Activated CD8-positive, alpha-beta T cell treated with anti-CD3 and anti-CD28 coated beads for 36 hours (primary cell): ENCODE measurements around the gene SLC24A3. TPM values are rescaled to one million over a fixed set of nuclear protein-coding genes. Genes with fewer than 3 reads are reported as not detected.

Experiments used
- ATAC-seq: fragments of 200-7000 bp; cut with Tn5 transposase; one replicate; pipeline ENCODE4 v1.10.0; 2021; ENCODE audit warnings: mild to moderate bottlenecking, moderate library complexity
- CTCF ChIA-PET: fragments of 350-600 bp; sonication (Branson Sonifier 250); formaldehyde crosslinking; loops from one replicate; lab custom pipeline; 2021; ENCODE audit warnings: antibody characterized with exemption; lab: Charles Lee
- POLR2A ChIA-PET: fragments of 350-600 bp; sonication (Branson Sonifier 250); formaldehyde crosslinking; loops from one replicate; lab custom pipeline; 2021; ENCODE audit warnings: antibody characterized with exemption; lab: Charles Lee
- DNase-seq: peaks from one replicate; pipeline ENCODE4 v3.0.0-alpha.2; 2020
- H3K27ac Mint-ChIP-seq: one replicate; pipeline ENCODE4 v1.8.0; 2021; ENCODE audit warnings: mild to moderate bottlenecking, mixed read lengths
- H3K27me3 Mint-ChIP-seq: one replicate; pipeline ENCODE4 v1.8.0; 2021; ENCODE audit warnings: mixed read lengths
- H3K36me3 Mint-ChIP-seq: one replicate; pipeline ENCODE4 v1.8.0; 2021; ENCODE audit warnings: low read depth, mixed read lengths
- H3K4me1 Mint-ChIP-seq: one replicate; pipeline ENCODE4 v1.8.0; 2021; ENCODE audit warnings: low read depth, mixed read lengths
- H3K4me3 Mint-ChIP-seq: one replicate; pipeline ENCODE4 v1.8.0; 2021; ENCODE audit warnings: mild to moderate bottlenecking, moderate library complexity, mixed read lengths
- H3K9me3 Mint-ChIP-seq: one replicate; pipeline ENCODE4 v1.8.0; 2021; ENCODE audit warnings: mixed read lengths
- intact Hi-C: fragments of 100-400 bp; cut with micrococcal nuclease; formaldehyde crosslinking; loops from one replicate; pipeline ENCODE4 v1.10.0; 2022
- total RNA-seq, 2 experiments: library from RNA; stranded (reverse); gene quantifications; one replicate each; pipeline ENCODE4 v1.2.3, GENCODE V29; 2021
- TF ChIP-seq, protein P1 (sequence below): fragments of 200-600 bp; IDR thresholded peaks from one replicate; pipeline ENCODE4 v1.8.0; 2022; ENCODE audit warnings: antibody characterized with exemption, mild to moderate bottlenecking

The SLC24A3 gene
- total RNA-seq, 2 experiments from 2014 or later: not detected

DNA sequence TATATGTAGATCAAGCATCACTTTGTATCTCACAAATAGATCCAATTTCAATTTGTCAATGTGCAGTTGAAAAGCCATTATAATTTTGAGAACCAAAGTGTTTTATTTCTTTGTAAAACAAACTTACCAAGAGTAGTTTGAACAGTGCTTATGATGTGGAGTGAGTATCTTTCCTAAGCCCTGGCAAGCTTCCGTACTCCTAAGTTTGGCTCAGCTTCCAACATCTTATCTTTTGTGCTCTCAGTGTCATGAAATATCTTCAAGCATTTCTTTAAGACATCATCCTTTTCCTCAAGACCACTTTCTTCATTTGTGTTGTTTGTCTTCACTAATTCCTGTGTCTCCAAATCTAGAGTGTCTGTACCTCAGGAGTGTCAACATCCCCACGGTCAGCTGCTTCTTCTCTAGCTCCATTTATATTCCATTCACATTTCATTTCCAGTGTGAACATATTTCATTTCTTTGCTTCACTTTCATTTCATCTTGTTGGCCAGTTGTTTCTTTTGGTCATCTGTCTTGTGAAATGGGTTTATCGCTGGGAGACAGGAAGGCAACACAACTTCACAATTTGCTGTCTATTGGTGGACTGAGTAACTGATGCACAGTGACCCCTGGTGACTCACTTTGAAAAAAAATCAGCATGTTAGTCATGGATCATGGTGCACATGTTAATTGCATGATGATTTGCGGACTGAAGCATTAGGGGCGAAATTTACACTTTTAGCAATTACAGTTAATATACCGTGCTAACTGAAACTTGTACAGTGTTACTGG lies 36.9 kb downstream of the SLC24A3 start:
- Mint-ChIP-seq H3K27me3 (peaks cover 2% of the 10 kb centered on the region), H3K9me3 (no peaks in the 10 kb centered on the region), H3K4me3 (no peak overlapping the region), H3K4me1 (no peaks in the 10 kb centered on the region), H3K27ac (no peak overlapping the region), H3K36me3 (no peaks in the 10 kb centered on the region)
- no peak for ATAC-seq
- TF ChIP-seq, protein P1, sequence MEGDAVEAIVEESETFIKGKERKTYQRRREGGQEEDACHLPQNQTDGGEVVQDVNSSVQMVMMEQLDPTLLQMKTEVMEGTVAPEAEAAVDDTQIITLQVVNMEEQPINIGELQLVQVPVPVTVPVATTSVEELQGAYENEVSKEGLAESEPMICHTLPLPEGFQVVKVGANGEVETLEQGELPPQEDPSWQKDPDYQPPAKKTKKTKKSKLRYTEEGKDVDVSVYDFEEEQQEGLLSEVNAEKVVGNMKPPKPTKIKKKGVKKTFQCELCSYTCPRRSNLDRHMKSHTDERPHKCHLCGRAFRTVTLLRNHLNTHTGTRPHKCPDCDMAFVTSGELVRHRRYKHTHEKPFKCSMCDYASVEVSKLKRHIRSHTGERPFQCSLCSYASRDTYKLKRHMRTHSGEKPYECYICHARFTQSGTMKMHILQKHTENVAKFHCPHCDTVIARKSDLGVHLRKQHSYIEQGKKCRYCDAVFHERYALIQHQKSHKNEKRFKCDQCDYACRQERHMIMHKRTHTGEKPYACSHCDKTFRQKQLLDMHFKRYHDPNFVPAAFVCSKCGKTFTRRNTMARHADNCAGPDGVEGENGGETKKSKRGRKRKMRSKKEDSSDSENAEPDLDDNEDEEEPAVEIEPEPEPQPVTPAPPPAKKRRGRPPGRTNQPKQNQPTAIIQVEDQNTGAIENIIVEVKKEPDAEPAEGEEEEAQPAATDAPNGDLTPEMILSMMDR: no peak
- no peak for DNase-seq
- intact Hi-C loops: no loop called here
- ChIA-PET POLR2A (no interaction called here), CTCF (interaction anchor here (1.0 kb wide), 1 partner anchor 44 kb away, joined by 4 read pairs; no protein-coding TSS in a partner anchor)

DNA sequence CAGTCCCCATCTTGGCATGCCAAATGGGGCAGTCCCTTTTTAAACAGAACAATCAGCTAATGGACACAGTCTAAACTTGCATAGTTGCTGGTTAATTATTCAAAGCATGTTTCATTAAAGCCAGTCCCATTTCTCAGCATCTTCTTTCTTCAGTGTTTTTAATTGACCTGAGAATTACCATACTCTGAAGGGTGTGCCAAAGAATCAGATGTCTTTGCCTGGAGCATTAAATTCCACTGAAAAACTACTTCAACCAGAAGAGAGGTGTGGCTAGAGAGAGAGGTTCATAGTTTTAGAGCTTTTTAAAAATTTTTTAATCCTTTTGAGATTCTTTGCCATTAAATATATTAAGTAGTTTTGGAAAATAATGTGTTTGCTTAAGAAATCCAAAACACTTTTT lies 37.9 kb downstream of the SLC24A3 start:
- H3K4me3 Mint-ChIP-seq: no peak overlapping the region
- TF ChIP-seq, protein P1: no peak
- no peak for DNase-seq
- no peaks in the 10 kb centered on the region for H3K27me3 Mint-ChIP-seq
- ChIA-PET CTCF (no interaction called here), POLR2A (no interaction called here)
- no peaks in the 10 kb centered on the region for H3K36me3 Mint-ChIP-seq
- no peaks in the 10 kb centered on the region for H3K4me1 Mint-ChIP-seq
- ATAC-seq: no peak
- intact Hi-C loops: no loop called here
- no peak overlapping the region for H3K27ac Mint-ChIP-seq
- no peaks in the 10 kb centered on the region for H3K9me3 Mint-ChIP-seq

DNA sequence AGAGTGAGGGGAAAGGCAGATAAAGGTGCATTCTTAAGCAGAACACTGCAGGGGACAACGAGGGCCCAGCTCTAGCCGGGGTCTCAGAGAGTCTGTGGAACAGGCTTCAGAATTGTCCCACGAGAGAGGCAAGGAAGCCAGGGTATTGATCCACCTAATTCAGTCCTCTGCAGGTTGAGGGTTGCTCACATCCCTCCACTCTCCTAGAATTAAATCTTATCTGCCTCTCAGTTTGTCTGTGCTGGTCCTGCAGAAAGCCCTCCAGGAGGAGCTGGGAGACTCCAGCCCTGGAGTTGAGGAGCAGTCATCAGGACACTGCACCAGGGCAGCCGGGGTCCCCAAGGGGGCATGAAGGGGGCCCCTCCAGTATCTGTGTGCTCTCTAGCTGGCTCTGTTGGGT lies 39.1 kb downstream of the SLC24A3 start:
- Mint-ChIP-seq H3K27me3 (no peaks in the 10 kb centered on the region), H3K4me1 (no peaks in the 10 kb centered on the region), H3K36me3 (no peaks in the 10 kb centered on the region), H3K4me3 (no peak overlapping the region), H3K9me3 (no peaks in the 10 kb centered on the region), H3K27ac (no peak overlapping the region)
- ATAC-seq (no peak), DNase-seq (no peak)
- ChIA-PET POLR2A (no interaction called here), CTCF (interaction anchor here (1.0 kb wide), 1 partner anchor 619 kb away, joined by 3 read pairs; no protein-coding TSS in a partner anchor)
- TF ChIP-seq, protein P1: no peak
- intact Hi-C loops: no loop called here

DNA sequence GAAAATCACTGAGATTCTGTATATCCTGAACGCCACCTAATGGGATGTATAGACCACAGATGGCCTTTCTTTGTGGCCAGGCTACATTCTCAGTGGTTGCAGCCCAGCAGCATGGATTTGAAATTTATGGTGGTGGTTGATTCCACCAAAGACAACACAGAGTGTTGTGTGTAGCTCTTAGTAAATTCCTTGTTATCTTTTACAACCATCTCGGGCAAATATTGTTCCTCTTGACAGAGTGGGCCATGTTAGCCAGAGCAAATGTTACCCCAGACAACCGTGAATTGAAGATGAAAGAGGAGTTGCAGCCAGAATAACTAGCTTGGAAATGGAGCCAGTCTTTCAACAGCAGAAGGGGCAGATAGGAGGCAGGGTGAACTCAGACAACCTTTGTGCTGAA lies 39.5 kb downstream of the SLC24A3 start:
- Mint-ChIP-seq H3K4me3 (no peak overlapping the region), H3K27me3 (no peaks in the 10 kb centered on the region), H3K9me3 (no peaks in the 10 kb centered on the region), H3K36me3 (no peaks in the 10 kb centered on the region), H3K27ac (no peak overlapping the region), H3K4me1 (no peaks in the 10 kb centered on the region)
- ChIA-PET POLR2A (no interaction called here), CTCF (interaction anchor here (1.0 kb wide), 1 partner anchor 620 kb away, joined by 3 read pairs; no protein-coding TSS in a partner anchor)
- ATAC-seq (no peak), DNase-seq (no peak)
- TF ChIP-seq, protein P1: no peak
- intact Hi-C loops: no loop called here

DNA sequence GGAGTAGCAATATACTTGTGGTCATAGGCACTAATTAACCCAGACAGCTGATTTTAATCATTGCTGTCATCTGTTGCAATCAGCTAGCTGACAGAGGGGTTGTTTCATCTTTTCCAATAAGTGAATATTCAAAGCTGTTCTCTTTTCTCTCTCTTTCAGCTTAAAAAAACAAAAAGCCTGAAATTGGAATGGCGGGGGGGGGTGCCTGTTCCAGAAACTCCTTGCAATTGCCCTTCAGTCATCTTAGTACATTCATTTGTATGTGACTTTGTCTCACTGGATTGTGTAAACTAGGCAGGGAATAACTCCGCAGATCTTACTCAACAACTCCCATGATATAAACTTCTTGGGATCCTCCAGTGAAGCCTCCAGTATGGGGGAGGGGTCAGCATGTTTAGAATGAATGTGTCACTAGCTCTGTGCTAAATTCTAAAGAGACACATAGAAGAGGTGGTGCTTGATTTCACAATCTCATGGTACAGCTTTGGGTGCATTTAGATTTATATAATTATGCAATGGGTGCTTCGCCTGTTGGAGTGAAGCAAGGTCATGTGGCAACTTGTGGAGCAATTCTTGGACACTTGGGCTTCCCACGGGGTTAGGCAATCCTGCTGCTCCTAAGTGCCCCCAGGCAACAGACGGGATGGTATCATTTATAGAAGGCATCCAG lies 40.1 kb downstream of the SLC24A3 start:
- Mint-ChIP-seq H3K4me1 (no peaks in the 10 kb centered on the region), H3K27ac (no peak overlapping the region), H3K4me3 (no peak overlapping the region), H3K27me3 (no peaks in the 10 kb centered on the region), H3K9me3 (no peaks in the 10 kb centered on the region), H3K36me3 (no peaks in the 10 kb centered on the region)
- DNase-seq: no peak
- TF ChIP-seq, protein P1: no peak
- intact Hi-C loops: no loop called here
- ATAC-seq: no peak
- ChIA-PET CTCF (no interaction called here), POLR2A (no interaction called here)
